Pancreas (tissue), 10 donors: ENCODE results near the gene C6orf47. TPM values are rescaled to one million over a fixed set of nuclear protein-coding genes. Genes with fewer than 3 reads are reported as not detected.

ENCODE experiments used
- ATAC-seq, 4 donors: fragments of 200-7000 bp; cut with Tn5 transposase; one replicate each; pipeline versions ENCODE4 v1.8.0 to v1.9.1; 2020; ENCODE audit warnings: mild to moderate bottlenecking in 4 of 4, moderate library complexity in 4 of 4
- DNase-seq, 6 donors: peaks; one replicate each; pipeline ENCODE4 v3.0.0-alpha.2; 2020
- FAIRE-seq: peaks from 2 replicates; lab custom pipeline; 2012; peaks lifted over from hg19 to GRCh38; lab: Jason Lieb, UNC
- H3K27ac ChIP-seq, 4 donors: fragments of 200-600 bp; sonication (generic); 1 replicate in 3 of 4; 2 replicates in 1 of 4; pipeline versions ENCODE4 v1.5.0 to v1.8.0; 2020
- H3K27me3 ChIP-seq, 4 donors: fragments of 200-600 bp; one replicate each; pipeline ENCODE4 v1.8.0; 2021
- H3K36me3 ChIP-seq, 3 donors: fragments of 200-600 bp; sonication (generic) in 1 of 3; one replicate each; pipeline versions ENCODE4 v1.5.0 to v1.8.0; 2020 to 2021
- H3K4me1 ChIP-seq, 3 donors: fragments of 200-600 bp; one replicate each; pipeline ENCODE4 v1.8.0; 2021
- H3K4me3 ChIP-seq, 4 donors: fragments of 200-600 bp; sonication (generic) in 2 of 4; one replicate each; pipeline versions ENCODE4 v1.5.0 to v1.8.0; 2020 to 2021
- H3K9me3 ChIP-seq, 4 donors: fragments of 200-600 bp; one replicate each; pipeline ENCODE4 v1.8.0; 2021
- CTCF ChIP-seq, 4 donors: fragments of 200-600 bp; sonication (generic) in 3 of 4; IDR thresholded peaks; one replicate each; pipeline versions ENCODE4 v1.5.0 to v1.8.0; 2021; ENCODE audit warnings: antibody characterized with exemption in 4 of 4
- WGBS, 2 donors: extraction: QIAGEN DNeasy Blood & Tissue Kit; methylation state at CpG; one replicate each; pipeline ENCODE4 v1.1.7; 2013; 5-methylcytosine and 5-hydroxymethylcytosine counted together
- intact Hi-C, 3 donors: fragments of 100-400 bp; cut with DNase I; formaldehyde crosslinking; loops; one replicate each; pipeline versions ENCODE4 v1.11.1 to v1.14.2; 2022
- polyA plus RNA-seq, 2 donors: library from polyadenylated mRNA; stranded (reverse); fragments of 200-250 nt; gene quantifications; one replicate each; pipeline ENCODE4 v1.2.3, GENCODE V29; 2013
- total RNA-seq, 6 donors: library from RNA; stranded (reverse); fragmentation: NEBNext Ultra II Directional in 4 of 6; extraction: Animal tissue kit (Norgen Biotek cat#: 25700) in 4 of 6; gene quantifications; one replicate each; pipeline versions ENCODE4 v1.2.1 to v1.2.4, GENCODE V29; 2021 to 2023
- donor health status: healthy with polysubstance abuse.
- donor health status: DM: no; HTN: no; CAD: no; lungs with moderate emphysema.
- donor health status: DM: no; HTN: no; CAD: no.
- donor health status: control.
- donor health status: control.
- donor health status: Bipolar disorder and iron deficiency.
- donor health status: DM: yes; HTN: yes; CAD: no.
- donor health status: DM: no; HTN: no; CAD: no.
- donor health status: DM: no; HTN: no; CAD: no.
- donor health status: DM: yes; HTN: yes; CAD: no.

The C6orf47 gene
- total and polyA plus RNA-seq, 8 donors, result 6.9 to 12.0 (median 9.5) TPM

- H3K9me3 ChIP-seq, result no peaks in the 10 kb centered on the region
- H3K27ac ChIP-seq, result no peak overlapping the region
- H3K36me3 ChIP-seq, result no peaks in the 10 kb centered on the region
- no peak overlapping the region for H3K4me3 ChIP-seq
- FAIRE-seq (no peak), ATAC-seq (no peak), DNase-seq (no peak)
- H3K27me3 ChIP-seq, result no peaks in the 10 kb centered on the region
- peaks cover 0 to 3% (median under 1%) of the 10 kb centered on the region in 3 donors for H3K4me1 ChIP-seq
- WGBS, 2 donors, result 87 to 92% methylated on average over 2 of the region's 2 CpGs
- no peak for TF ChIP-seq CTCF (IDR thresholded peaks at IDR 0.05)
- intact Hi-C loops, result no loop called here
Measured at GRCh38 chr6:31617010-31617409, 43.6 kb downstream of the C6orf47 start.

GRCh38 chr6:31615748-31616147 is 44.8 kb downstream of the C6orf47 start:
- intact Hi-C loops, result no loop called here
- ATAC-seq (no peak), DNase-seq (peak in 1 of 6 donors; percentile 55), FAIRE-seq (no peak)
- Histone ChIP-seq H3K27me3 (no peaks in the 10 kb centered on the region), H3K4me1 (no peaks in the 10 kb centered on the region), H3K36me3 (no peaks in the 10 kb centered on the region), H3K4me3 (peak overlapping the region in 1 of 4 donors; percentile 20), H3K27ac (peak overlapping the region in 1 of 4 donors; percentile 11), H3K9me3 (no peaks in the 10 kb centered on the region)
- WGBS, 2 donors, result 75 to 81% methylated on average over 7 of the region's 7 CpGs
- TF ChIP-seq CTCF (IDR thresholded peaks at IDR 0.05), result no peak

GRCh38 chr6:31614684-31615578 is 45.6 kb downstream of the C6orf47 start, which contains the start of gene AIF1:
AIF1 (plus strand) TSS chr6:31615234; CDS start chr6:31615330, 96 bp downstream.
- Histone ChIP-seq H3K36me3 (no peaks in the 10 kb centered on the region), H3K27ac (peak within 1 kb of the TSS in 2 of 4 donors; percentile 2 to 15), H3K4me3 (peak within 1 kb of the TSS in 1 of 4 donors; percentile 20), H3K4me1 (no peaks in the 10 kb centered on the region), H3K9me3 (no peaks in the 10 kb centered on the region), H3K27me3 (no peaks in the 10 kb centered on the region)
- 60 to 65% methylated on average over 6 of the region's 6 CpGs for WGBS, 2 donors
- DNase-seq (no peak), FAIRE-seq (no peak), ATAC-seq (peak in 3 of 4 donors; percentile 9 to 25 (median 19))
- intact Hi-C loops, result no loop called here
- TF ChIP-seq CTCF (IDR thresholded peaks at IDR 0.05), result no peak

- FAIRE-seq, result no peak
- H3K36me3 ChIP-seq, result no peaks in the 10 kb centered on the region
- TF ChIP-seq CTCF (IDR thresholded peaks at IDR 0.05), result no peak
- no peaks in the 10 kb centered on the region for H3K4me1 ChIP-seq
- intact Hi-C loops, result no loop called here
- H3K9me3 ChIP-seq, result no peaks in the 10 kb centered on the region
- H3K4me3 ChIP-seq, result no peak overlapping the region
- DNase-seq, result no peak
- H3K27ac ChIP-seq, result no peak overlapping the region
- WGBS, 2 donors, result 84% methylated on average over 8 of the region's 8 CpGs
- H3K27me3 ChIP-seq, result no peaks in the 10 kb centered on the region
- ATAC-seq, result peak in 2 of 4 donors; percentile 35 to 54
Measured at GRCh38 chr6:31614075-31614619, 46.4 kb downstream of the C6orf47 start.
